ENCODE results near the gene GRIA4. TPM values are rescaled to one million over a fixed set of nuclear protein-coding genes. Genes with fewer than 3 reads are reported as not detected.

The GRIA4 gene
- total RNA-seq, 2 donors from 2014 or later, result 1.2 TPM; not detected in 1

DNA sequence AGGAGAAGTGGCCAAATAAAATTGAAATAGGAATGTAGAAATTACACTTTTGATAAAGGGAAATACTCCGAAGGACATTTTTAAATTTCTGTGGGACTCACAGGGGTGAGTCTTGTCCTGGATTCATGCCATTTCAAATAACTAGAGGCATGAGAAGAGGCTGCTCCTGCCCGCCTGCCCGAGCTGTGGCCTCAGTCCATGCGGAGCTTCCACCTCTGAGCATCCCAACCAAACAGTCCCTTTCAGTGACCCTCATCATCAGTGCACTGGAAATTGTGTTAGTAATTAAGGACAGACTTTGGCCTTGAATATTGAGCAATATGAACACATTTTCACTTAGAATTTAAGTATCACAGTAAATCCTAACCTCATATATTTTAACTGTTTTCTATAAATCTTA, 25.6 kb downstream of the GRIA4 start:
- Histone ChIP-seq H3K27me3 (replicated peaks; ENCODE audit: insufficient read depth) (no peaks in the 10 kb centered on the region), H3K4me3 (no peak overlapping the region), H3K27ac (no peak overlapping the region), H3K4me1 (ENCODE audit: control insufficient read depth in 1 of 2, low read depth in 2 of 2) (no peaks in the 10 kb centered on the region), H3K9me3 (no peaks in the 10 kb centered on the region), H3K36me3 (no peaks in the 10 kb centered on the region)
- no peak for ATAC-seq (ENCODE audit: insufficient number of reproducible peaks, low FRiP score, low read depth)
- no peak for DNase-seq (ENCODE audit: low spot score)
- TF ChIP-seq CTCF (IDR thresholded peaks at IDR 0.05), result no peak

GRCh38 chr11:105636496-105636895, 26.6 kb downstream of the GRIA4 start:
- Histone ChIP-seq H3K4me3 (no peak overlapping the region), H3K9me3 (no peaks in the 10 kb centered on the region), H3K27ac (no peak overlapping the region), H3K4me1 (ENCODE audit: control insufficient read depth in 1 of 2, low read depth in 2 of 2) (no peaks in the 10 kb centered on the region), H3K36me3 (no peaks in the 10 kb centered on the region), H3K27me3 (replicated peaks; ENCODE audit: insufficient read depth) (no peaks in the 10 kb centered on the region)
- TF ChIP-seq CTCF (IDR thresholded peaks at IDR 0.05), result no peak
- no peak for DNase-seq (ENCODE audit: low spot score)
- ATAC-seq (ENCODE audit: insufficient number of reproducible peaks, low FRiP score, low read depth), result no peak

GRCh38 chr11:105639527-105639926, 29.7 kb downstream of the GRIA4 start:
- ATAC-seq (ENCODE audit: insufficient number of reproducible peaks, low FRiP score, low read depth), result no peak
- Histone ChIP-seq H3K27me3 (replicated peaks; ENCODE audit: insufficient read depth) (no peaks in the 10 kb centered on the region), H3K36me3 (no peaks in the 10 kb centered on the region), H3K27ac (no peak overlapping the region), H3K4me1 (ENCODE audit: control insufficient read depth in 1 of 2, low read depth in 2 of 2) (no peaks in the 10 kb centered on the region), H3K4me3 (no peak overlapping the region), H3K9me3 (no peaks in the 10 kb centered on the region)
- TF ChIP-seq CTCF (IDR thresholded peaks at IDR 0.05), result no peak
- DNase-seq (ENCODE audit: low spot score), result no peak

- Histone ChIP-seq H3K36me3 (no peaks in the 10 kb centered on the region), H3K27ac (no peak overlapping the region), H3K4me3 (no peak overlapping the region), H3K27me3 (replicated peaks; ENCODE audit: insufficient read depth) (no peaks in the 10 kb centered on the region), H3K4me1 (ENCODE audit: control insufficient read depth in 1 of 2, low read depth in 2 of 2) (no peaks in the 10 kb centered on the region), H3K9me3 (no peaks in the 10 kb centered on the region)
- no peak for DNase-seq (ENCODE audit: low spot score)
- no peak for ATAC-seq (ENCODE audit: insufficient number of reproducible peaks, low FRiP score, low read depth)
- TF ChIP-seq CTCF (IDR thresholded peaks at IDR 0.05), result no peak
These were observed 31.6 kb downstream of the GRIA4 start for GRCh38 chr11:105641433-105641832.

DNA sequence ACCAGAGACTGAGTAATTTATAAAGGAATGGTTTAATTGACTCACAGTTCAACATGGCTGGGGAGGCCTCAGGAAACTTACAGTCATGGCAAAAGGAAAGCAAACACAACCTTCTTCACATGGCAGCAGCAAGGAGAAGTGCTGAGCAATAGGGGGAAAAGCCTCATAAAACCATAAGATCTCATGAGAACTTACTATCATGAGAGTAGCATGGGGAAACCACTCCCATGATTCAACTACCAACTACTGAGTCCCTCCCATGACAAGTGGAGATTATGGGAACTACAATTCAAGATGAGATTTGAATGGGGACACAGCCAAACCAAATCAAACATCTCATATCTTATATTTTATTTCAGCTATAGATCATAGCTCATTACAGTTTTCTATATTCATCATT, 33.0 kb downstream of the GRIA4 start:
- Histone ChIP-seq H3K4me1 (ENCODE audit: control insufficient read depth in 1 of 2, low read depth in 2 of 2) (no peaks in the 10 kb centered on the region), H3K36me3 (no peaks in the 10 kb centered on the region), H3K27ac (no peak overlapping the region), H3K27me3 (replicated peaks; ENCODE audit: insufficient read depth) (no peaks in the 10 kb centered on the region), H3K4me3 (no peak overlapping the region), H3K9me3 (no peaks in the 10 kb centered on the region)
- ATAC-seq (ENCODE audit: insufficient number of reproducible peaks, low FRiP score, low read depth), result no peak
- no peak for TF ChIP-seq CTCF (IDR thresholded peaks at IDR 0.05)
- DNase-seq (ENCODE audit: low spot score), result no peak
